H1 (cell line): ENCODE measurements around the gene JMJD1C. TPM values are rescaled to one million over a fixed set of nuclear protein-coding genes. Genes with fewer than 3 reads are reported as not detected.

Experiments used
- CTCF ChIA-PET: fragments of 300-600 bp; sonication (Branson Sonifier 250); formaldehyde crosslinking; loops from one replicate; lab custom pipeline; 2021; ENCODE audit not compliant: partially characterized antibody; lab: Charles Lee
- POLR2A ChIA-PET: fragments of 300-600 bp; sonication (Branson Sonifier 250); formaldehyde crosslinking; loops from one replicate; lab custom pipeline; 2021; ENCODE audit warnings: inconsistent platforms; ENCODE audit not compliant: partially characterized antibody; lab: Charles Lee
- DNase-seq, 2 experiments: peaks; one replicate each; pipeline versions ENCODE4 v3.0.0 to v3.0.0-alpha.2; 2010 to 2022; ENCODE audit warnings: low spot score in 2 of 2, low read depth in 1 of 2, mixed read lengths in 1 of 2
- FAIRE-seq: peaks from 2 replicates; lab custom pipeline; 2011; peaks lifted over from hg19 to GRCh38; lab: Jason Lieb, UNC
- H2AFZ ChIP-seq: 2 replicates; pipeline ENCODE4 v1.8.1; 2012; ENCODE audit warnings: low read length, inconsistent platforms
- H2AK5ac ChIP-seq: 2 replicates; pipeline ENCODE4 v1.6.1; 2013; ENCODE audit warnings: low read depth, low read length
- H2BK120ac ChIP-seq: replicated peaks from 2 replicates; pipeline ENCODE3; 2013; ENCODE audit warnings: low read depth, low read length, inconsistent platforms
- H2BK12ac ChIP-seq: 2 replicates; pipeline ENCODE4 v1.6.1; 2013; ENCODE audit warnings: low read depth, low read length
- H2BK15ac ChIP-seq: 2 replicates; pipeline ENCODE4 v1.6.1; 2013; ENCODE audit warnings: low read length
- H2BK20ac ChIP-seq: 2 replicates; pipeline ENCODE4 v1.6.1; 2013; ENCODE audit warnings: low read length
- H2BK5ac ChIP-seq: 2 replicates; pipeline ENCODE4 v1.6.1; 2013; ENCODE audit warnings: low read depth, low read length
- H3K14ac ChIP-seq: 2 replicates; pipeline ENCODE4 v1.6.1; 2013; ENCODE audit warnings: inconsistent platforms; ENCODE audit not compliant: insufficient read length
- H3K18ac ChIP-seq: 2 replicates; pipeline ENCODE4 v1.6.1; 2013; ENCODE audit warnings: low read length; ENCODE audit errors: extremely low read depth
- H3K23ac ChIP-seq: 2 replicates; pipeline ENCODE4 v1.6.1; 2013; ENCODE audit warnings: inconsistent platforms; ENCODE audit not compliant: insufficient read length
- H3K23me2 ChIP-seq: 2 replicates; pipeline ENCODE4 v1.6.1; 2013; ENCODE audit warnings: low read depth, low read length
- H3K27ac ChIP-seq: 2 replicates; pipeline ENCODE4 v1.6.1; 2011; ENCODE audit warnings: low read depth, low read length, inconsistent platforms
- H3K27me3 ChIP-seq, 4 experiments: replicated peaks in 1 of 4; 1 replicate in 1 of 4; 2 replicates in 3 of 4; pipeline versions ENCODE4 v1.6.1 to v1.8.1; 2011 to 2013; ENCODE audit warnings: low read length in 3 of 4, mild to moderate bottlenecking in 3 of 4, inconsistent platforms in 2 of 4, mixed read lengths in 2 of 4, moderate library complexity in 1 of 4; ENCODE audit not compliant: control insufficient read depth in 3 of 4, insufficient read depth in 3 of 4; ENCODE audit errors: extremely low read depth in 1 of 4
- H3K36me3 ChIP-seq, 4 experiments: 2 replicates each; pipeline versions ENCODE4 v1.6.1 to v1.8.1; 2011 to 2013; ENCODE audit warnings: mild to moderate bottlenecking in 4 of 4, low read length in 3 of 4, moderate library complexity in 2 of 4, control low read depth in 1 of 4, inconsistent platforms in 1 of 4; ENCODE audit not compliant: insufficient read depth in 4 of 4, control insufficient read depth in 2 of 4
- H3K4ac ChIP-seq: replicated peaks from 2 replicates; pipeline ENCODE3; 2013; ENCODE audit warnings: low read length, low read depth, mixed read lengths, inconsistent platforms; ENCODE audit not compliant: insufficient read length
- H3K4me1 ChIP-seq, 4 experiments: replicated peaks in 1 of 4; 1 replicate in 1 of 4; 2 replicates in 3 of 4; pipeline versions ENCODE4 v1.6.1 to v1.8.1; 2011 to 2013; ENCODE audit warnings: low read length in 3 of 4, inconsistent platforms in 2 of 4, mixed read lengths in 1 of 4; ENCODE audit not compliant: insufficient read depth in 4 of 4, control insufficient read depth in 3 of 4
- H3K4me2 ChIP-seq, 2 experiments: 2 replicates each; pipeline versions ENCODE4 v1.6.1 to v1.8.1; 2011 to 2013; ENCODE audit warnings: low read depth in 2 of 2, low read length in 2 of 2, control low read depth in 1 of 2, inconsistent platforms in 1 of 2, mild to moderate bottlenecking in 1 of 2; ENCODE audit not compliant: insufficient read depth in 1 of 2
- H3K4me3 ChIP-seq, 4 experiments: fragments of 200-600, 300-600 bp in 1 of 4; sonication (generic), shearing (Covaris generic), sonication (Bioruptor Twin) in 1 of 4; 2 replicates each; pipeline versions ENCODE4 v1.5.1 to v1.8.1; 2011 to 2016; ENCODE audit warnings: low read length in 4 of 4, low read depth in 3 of 4, control low read depth in 2 of 4, inconsistent platforms in 2 of 4, mild to moderate bottlenecking in 2 of 4, mixed read lengths in 1 of 4, moderate library complexity in 1 of 4; ENCODE audit not compliant: insufficient read depth in 2 of 4; ENCODE audit errors: extremely low read depth in 1 of 4
- H3K56ac ChIP-seq: replicated peaks from 2 replicates; pipeline ENCODE3; 2013; ENCODE audit warnings: low read depth, mild to moderate bottlenecking, mixed read lengths, low read length, inconsistent platforms; ENCODE audit not compliant: insufficient read length
- H3K79me1 ChIP-seq: 2 replicates; pipeline ENCODE4 v1.6.1; 2013; ENCODE audit warnings: low read depth, low read length, control low read depth
- H3K79me2 ChIP-seq, 2 experiments: 2 replicates each; pipeline versions ENCODE4 v1.6.1 to v1.8.1; 2012 to 2013; ENCODE audit warnings: low read length in 2 of 2, mild to moderate bottlenecking in 2 of 2, inconsistent platforms in 1 of 2; ENCODE audit not compliant: insufficient read depth in 2 of 2, control insufficient read depth in 1 of 2
- H3K9ac ChIP-seq, 4 experiments: replicated peaks in 1 of 4; 1 replicate in 1 of 4; 2 replicates in 3 of 4; pipeline versions ENCODE4 v1.6.1 to v1.8.1; 2011 to 2013; ENCODE audit warnings: low read depth in 3 of 4, low read length in 3 of 4, control low read depth in 2 of 4, mild to moderate bottlenecking in 2 of 4, moderate library complexity in 2 of 4, inconsistent platforms in 1 of 4; ENCODE audit errors: extremely low read depth in 1 of 4
- H3K9me3 ChIP-seq, 2 experiments: 2 replicates each; pipeline versions ENCODE4 v1.6.1 to v1.8.1; 2012 to 2013; ENCODE audit warnings: mild to moderate bottlenecking in 2 of 2, moderate library complexity in 2 of 2, control low read depth in 1 of 2, inconsistent platforms in 1 of 2, low read depth in 1 of 2, low read length in 1 of 2, mixed read lengths in 1 of 2; ENCODE audit not compliant: insufficient read depth in 2 of 2
- H4K20me1 ChIP-seq, 2 experiments: replicated peaks in 1 of 2; 2 replicates each; pipeline versions ENCODE3 to v1.8.1; 2011 to 2013; ENCODE audit warnings: inconsistent platforms in 2 of 2, low read length in 2 of 2, mild to moderate bottlenecking in 1 of 2; ENCODE audit not compliant: insufficient read depth in 2 of 2, control insufficient read depth in 1 of 2
- H4K5ac ChIP-seq: 2 replicates; pipeline ENCODE4 v1.6.1; 2013; ENCODE audit warnings: low read length, low read depth, mixed read lengths, inconsistent platforms; ENCODE audit not compliant: insufficient read length
- H4K8ac ChIP-seq: 2 replicates; pipeline ENCODE4 v1.8.0; 2013; ENCODE audit warnings: mild to moderate bottlenecking, moderate library complexity, low read length, inconsistent platforms; ENCODE audit not compliant: insufficient read depth; ENCODE audit errors: extremely low read depth
- H4K91ac ChIP-seq: replicated peaks from 2 replicates; pipeline ENCODE3; 2013; ENCODE audit warnings: low read length, mixed read lengths, inconsistent platforms; ENCODE audit not compliant: insufficient read length
- CBX8 ChIP-seq: fragments of 300-800, 300-1000 bp; sonication (generic); IDR thresholded peaks from 2 replicates; pipeline ENCODE4 v1.7.1; 2016; ENCODE audit warnings: low read depth, low read length, borderline replicate concordance
- EGR1 ChIP-seq: IDR thresholded peaks from 2 replicates; pipeline ENCODE4 v1.6.1; 2011; ENCODE audit warnings: low read depth, low read length, borderline replicate concordance
- RAD21 ChIP-seq, 2 experiments: IDR thresholded peaks in 1 of 2; conservative IDR thresholded peaks in 1 of 2; 2 replicates each; pipeline ENCODE4 v1.6.1; 2011; ENCODE audit warnings: low read depth in 2 of 2, low read length in 2 of 2, improper control_type of control experiment in 1 of 2, inconsistent platforms in 1 of 2, mild to moderate bottlenecking in 1 of 2, moderate library complexity in 1 of 2
- SIX5 ChIP-seq: IDR thresholded peaks from 2 replicates; pipeline ENCODE4 v1.6.1; 2011; ENCODE audit warnings: mild to moderate bottlenecking, low read depth, low read length
- polyA plus RNA-seq, 7 experiments: library from polyadenylated mRNA; depleted of rRNA in 3 of 7; stranded (reverse) in 5 of 7; unstranded in 2 of 7; fragments of >200 nt in 5 of 7; fragments of 200-250 nt in 2 of 7; gene quantifications; 1 replicate in 5 of 7; 2 replicates in 1 of 7; 4 replicates in 1 of 7; pipeline versions ENCODE4 v1.2.1 to v1.2.3, GENCODE V29; 2011 to 2013; ENCODE audit warnings: missing spikeins in 2 of 7, mixed read lengths in 2 of 7
- total RNA-seq: library from RNA; stranded (reverse); fragmentation: NEBNext Ultra II Directional; extraction: Animal tissue kit (Norgen Biotek cat#: 25700); gene quantifications from 2 replicates; pipeline ENCODE4 v1.2.1, GENCODE V29; 2021

Gene JMJD1C
- total and polyA plus RNA-seq, 2 of the 8 experiments (the other 6 are each of a cell fraction or from before 2014, with no cell fraction given): 54.5 to 210 TPM

DNA sequence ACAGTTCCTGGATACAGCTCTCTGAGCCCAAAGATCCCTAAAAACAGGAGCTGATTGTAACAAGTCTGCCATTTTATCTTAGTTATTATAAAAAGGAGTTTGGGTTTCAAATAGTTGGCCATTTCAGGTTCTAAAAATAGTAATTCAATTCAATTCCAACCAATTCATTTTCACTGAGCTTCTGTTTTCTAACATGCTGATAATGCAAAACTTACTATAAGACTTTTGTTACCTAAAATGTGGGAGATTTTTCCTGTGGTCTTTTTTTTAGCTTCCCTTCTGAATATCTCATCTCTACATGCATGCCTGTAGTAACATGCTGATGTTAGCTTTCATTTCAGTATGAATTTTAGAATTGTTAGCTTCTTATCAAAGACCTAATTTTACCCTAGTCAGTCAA is 319.3 kb downstream of the JMJD1C start:
- no peak overlapping the region for H3K4me2 ChIP-seq
- no peak overlapping the region for H3K56ac ChIP-seq
- no peak overlapping the region for H3K14ac ChIP-seq
- POLR2A ChIA-PET: interaction anchor here (1.8 to 3.4 kb wide), 2 partner anchors 10 to 12 kb away, joined by 9 to 19 read pairs; partner anchors contain the start of gene NRBF2
- no peak overlapping the region for H3K4ac ChIP-seq
- peaks cover 0 to 79% of the 10 kb centered on the region in 2 experiments; a peak in 2 of 4 replicates for H3K79me2 ChIP-seq
- no peak overlapping the region for H2AK5ac ChIP-seq
- H3K18ac ChIP-seq: no peak overlapping the region
- H3K27me3 ChIP-seq: no peaks in the 10 kb centered on the region
- H3K27ac ChIP-seq: no peak overlapping the region
- CTCF ChIA-PET: interaction anchor here (1.0 to 2.7 kb wide), 2 partner anchors 11 to 20 kb away, joined by 4 to 31 read pairs; no protein-coding TSS in a partner anchor
- peaks cover 0 to 9% (median 0%) of the 10 kb centered on the region in 4 experiments; a peak in 1 of 8 replicates for H3K36me3 ChIP-seq
- H2BK20ac ChIP-seq: no peak overlapping the region
- H4K8ac ChIP-seq: no peak overlapping the region
- no peak overlapping the region for H3K23ac ChIP-seq
- TF ChIP-seq SIX5: no peak
- no peak for TF ChIP-seq EGR1
- no peak for TF ChIP-seq RAD21 (IDR thresholded peaks at IDR 0.05 in 1 of 2, conservative IDR thresholded peaks at IDR 0.05 in 1 of 2; ENCODE audit: low read depth in 2 of 2, low read length in 2 of 2)
- TF ChIP-seq CBX8: no peak
- TF ChIP-seq, all 59 proteins: peak for 0
- H2AFZ ChIP-seq: no peak overlapping the region
- H4K20me1 ChIP-seq: peaks cover 2 to 5% of the 10 kb centered on the region in 2 experiments
- no peak overlapping the region for H3K4me3 ChIP-seq
- H2BK5ac ChIP-seq: no peak overlapping the region
- H2BK15ac ChIP-seq: no peak overlapping the region
- H4K5ac ChIP-seq: no peak overlapping the region
- no peak for DNase-seq
- no peaks in the 10 kb centered on the region; a peak in 1 of 7 replicates for H3K4me1 ChIP-seq
- H3K23me2 ChIP-seq: no peaks in the 10 kb centered on the region
- H4K91ac ChIP-seq: no peak overlapping the region
- H2BK120ac ChIP-seq: no peak overlapping the region
- no peak overlapping the region for H2BK12ac ChIP-seq
- H3K9ac ChIP-seq: no peak overlapping the region
- no peak for FAIRE-seq
- no peaks in the 10 kb centered on the region for H3K9me3 ChIP-seq
- 0 out of 2 replicates have a peak, but pooled peaks cover 2% of the 10 kb centered on the region for H3K79me1 ChIP-seq
